SK-N-DZ (cell line): Measurements from ENCODE around the gene HBB.
A peak's percentile ranks its signal among the peaks of the same experiment; 100 is the strongest.

Experiments used
- DNase-seq: peaks from one replicate; pipeline ENCODE4 v3.0.0-alpha.2; 2015; ENCODE audit warnings: low spot score

Gene HBB

DNA sequence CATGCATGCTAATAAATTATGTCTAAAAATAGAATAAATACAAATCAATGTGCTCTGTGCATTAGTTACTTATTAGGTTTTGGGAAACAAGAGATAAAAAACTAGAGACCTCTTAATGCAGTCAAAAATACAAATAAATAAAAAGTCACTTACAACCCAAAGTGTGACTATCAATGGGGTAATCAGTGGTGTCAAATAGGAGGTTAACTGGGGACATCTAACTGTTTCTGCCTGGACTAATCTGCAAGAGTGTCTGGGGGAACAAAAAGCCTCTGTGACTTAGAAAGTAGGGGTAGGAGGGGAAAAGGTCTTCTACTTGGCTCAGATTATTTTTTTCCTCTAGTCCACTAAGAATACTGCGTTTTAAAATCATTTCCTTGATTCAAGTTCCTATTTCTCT, 810 bp upstream of the HBB start:
- no peak for DNase-seq

DNA sequence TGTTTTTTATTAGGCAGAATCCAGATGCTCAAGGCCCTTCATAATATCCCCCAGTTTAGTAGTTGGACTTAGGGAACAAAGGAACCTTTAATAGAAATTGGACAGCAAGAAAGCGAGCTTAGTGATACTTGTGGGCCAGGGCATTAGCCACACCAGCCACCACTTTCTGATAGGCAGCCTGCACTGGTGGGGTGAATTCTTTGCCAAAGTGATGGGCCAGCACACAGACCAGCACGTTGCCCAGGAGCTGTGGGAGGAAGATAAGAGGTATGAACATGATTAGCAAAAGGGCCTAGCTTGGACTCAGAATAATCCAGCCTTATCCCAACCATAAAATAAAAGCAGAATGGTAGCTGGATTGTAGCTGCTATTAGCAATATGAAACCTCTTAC, 1.4 kb downstream of the HBB start:
- no peak for DNase-seq

- no peak for DNase-seq
These were observed 2.1 kb downstream of the HBB start for GRCh38 chr11:5224538-5225479.

DNA sequence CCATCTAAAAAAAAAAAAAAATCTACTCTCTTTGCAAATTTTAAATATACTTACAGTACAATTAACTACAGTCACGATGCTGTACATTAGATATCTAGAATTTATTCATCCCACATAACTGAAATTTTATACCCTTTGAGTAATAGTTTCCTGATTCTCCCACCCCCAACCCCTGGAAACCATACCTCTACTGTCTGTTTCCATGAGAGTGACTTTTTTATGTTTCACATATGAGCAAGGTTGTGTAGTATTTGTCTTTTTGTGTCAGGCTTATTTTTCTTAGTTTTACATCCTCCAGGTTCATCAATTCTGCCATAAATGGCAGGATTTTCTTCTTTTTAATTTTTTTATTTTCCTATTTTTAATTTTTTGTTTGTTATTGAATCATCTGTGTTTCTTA, 3.2 kb downstream of the HBB start:
- no peak for DNase-seq

DNA sequence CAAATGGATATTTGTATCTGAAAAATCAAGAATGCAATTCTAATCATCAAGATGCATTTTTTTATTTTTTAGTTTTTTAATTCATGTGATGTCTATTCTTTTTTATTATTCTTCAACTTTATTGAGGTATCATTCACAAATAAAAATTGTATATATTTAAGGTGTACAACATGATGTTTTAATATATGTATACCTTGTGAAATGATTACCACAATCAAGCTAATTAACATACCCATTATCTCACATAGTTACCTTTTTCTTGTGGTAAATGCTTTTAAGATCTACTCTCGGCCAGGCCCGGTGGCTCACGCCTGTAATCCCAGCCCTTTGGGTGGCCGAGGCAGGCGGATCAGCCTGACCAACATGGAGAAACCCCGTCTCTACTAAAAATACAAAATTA, 3.7 kb downstream of the HBB start:
- no peak for DNase-seq

DNA sequence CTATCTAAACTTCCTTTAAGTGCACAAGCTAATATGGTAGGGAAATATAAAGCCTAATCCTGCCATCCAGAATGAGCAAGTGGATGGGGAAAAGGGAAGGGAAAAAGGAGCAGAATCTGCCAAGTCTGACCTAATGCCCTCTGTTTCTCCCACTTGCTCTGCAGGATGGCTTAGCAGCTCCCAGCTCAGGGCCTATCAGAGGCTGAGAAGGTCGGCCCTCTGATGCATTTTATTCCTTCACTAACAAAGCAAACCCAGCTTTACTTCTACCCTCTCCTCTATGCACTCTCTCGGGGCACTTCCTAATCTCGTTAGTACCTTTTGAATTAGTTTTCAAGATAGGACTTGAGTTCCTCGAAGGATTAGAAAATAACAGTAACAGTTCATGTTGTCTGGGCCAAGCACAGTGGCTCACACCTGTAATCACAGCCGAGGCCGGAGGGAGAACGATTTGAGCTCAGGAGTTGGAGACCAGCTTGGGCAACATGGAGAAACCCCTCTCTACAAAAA, 16.4 kb downstream of the HBB start:
- DNase-seq: no peak

DNA sequence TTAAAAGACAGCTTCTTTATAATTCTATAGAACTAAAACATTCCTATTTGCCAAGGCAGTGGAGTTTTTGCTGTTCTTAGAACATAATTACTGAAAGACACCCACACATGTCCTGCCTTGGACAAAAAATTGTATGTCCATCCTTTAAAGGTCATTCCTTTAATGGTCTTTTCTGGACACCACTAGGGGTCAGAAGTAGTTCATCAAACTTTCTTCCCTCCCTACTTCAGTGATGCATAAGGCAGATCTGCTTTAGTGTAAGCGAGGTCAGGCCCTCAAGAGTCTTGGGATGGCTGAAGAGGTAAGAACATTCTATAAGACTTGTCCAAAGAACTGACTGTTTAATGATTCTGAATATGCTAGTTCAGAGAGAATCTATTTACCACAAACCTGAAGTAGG, 22.1 kb downstream of the HBB start:
- peak; percentile 24 for DNase-seq

GRCh38 chr11:5203366-5203765, 23.5 kb downstream of the HBB start:
- DNase-seq: no peak

DNA sequence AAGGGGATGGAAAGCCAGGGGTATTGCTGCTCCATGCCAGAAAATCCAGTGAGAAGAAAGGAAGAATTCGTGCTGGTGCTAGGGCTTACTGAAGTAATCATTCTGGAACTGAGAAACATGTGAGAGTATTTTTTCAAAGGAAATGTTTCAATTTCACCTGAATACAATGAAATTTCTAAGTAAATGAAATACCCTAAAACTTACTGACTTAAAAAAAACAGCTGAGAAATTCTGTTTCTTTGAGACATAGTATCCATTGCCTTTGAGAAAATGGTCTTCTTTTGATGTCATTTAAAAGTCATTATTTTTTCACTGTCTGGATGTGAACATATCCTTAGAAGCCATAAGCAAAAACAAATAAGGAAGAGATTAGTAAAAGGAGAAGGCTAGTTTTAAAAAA, 26.3 kb downstream of the HBB start, which contains the start of gene OR51V1:
Gene OR51V1 (minus strand): TSS at position 101 of the 400 bp plus-strand sequence. CDS start 0 bp downstream, at position 101.
- DNase-seq: no peak

GRCh38 chr11:5198285-5198684, 28.6 kb downstream of the HBB start:
- no peak for DNase-seq

- DNase-seq: no peak
These were observed 29.3 kb downstream of the HBB start for GRCh38 chr11:5197536-5197935.

- no peak for DNase-seq
These were observed 30.1 kb downstream of the HBB start for GRCh38 chr11:5196731-5197130.

- no peak for DNase-seq
These were observed 30.8 kb downstream of the HBB start for GRCh38 chr11:5196067-5196466.

GRCh38 chr11:5192738-5193137, 34.1 kb downstream of the HBB start:
- DNase-seq: no peak

GRCh38 chr11:5188201-5188600, 38.7 kb downstream of the HBB start:
- DNase-seq: no peak

- DNase-seq: no peak
These were observed 48.6 kb downstream of the HBB start for GRCh38 chr11:5178046-5178837.
